SK-N-SH treated with all-trans-retinoic acid at 6 μM for 48 hours (cell line): ENCODE measurements around the gene EGFL7.

Experiments used
- ATAC-seq: fragments of 200-7000 bp; cut with Tn5 transposase; 3 replicates; pipeline ENCODE4 v1.9.1; 2020; ENCODE audit warnings: mild to moderate bottlenecking, moderate library complexity
- ARNTL ChIP-seq: fragments of 450-650 bp; formaldehyde crosslinking; IDR thresholded peaks from 2 replicates; pipeline ENCODE4 v1.5.0; 2020; ENCODE audit warnings: low read depth, mild to moderate bottlenecking, moderate library complexity, borderline replicate concordance
- BACH2 ChIP-seq: fragments of 250-450 bp; sonication (Bioruptor Pico); IDR thresholded peaks from 2 replicates; pipeline ENCODE4 v1.9.0; 2021; ENCODE audit warnings: mild to moderate bottlenecking, borderline replicate concordance
- CSDC2 ChIP-seq: fragments of 250-450 bp; sonication (Bioruptor Pico); IDR thresholded peaks from 2 replicates; pipeline ENCODE4 v1.5.0; 2020; ENCODE audit warnings: mild to moderate bottlenecking, moderate library complexity
- CSRNP3 ChIP-seq: fragments of 250-450 bp; sonication (Bioruptor Pico); IDR thresholded peaks from 2 replicates; pipeline ENCODE4 v1.5.1; 2021; ENCODE audit warnings: mild to moderate bottlenecking, moderate library complexity
- ISL1 ChIP-seq: fragments of 250-450 bp; sonication (Bioruptor Pico); IDR thresholded peaks from 2 replicates; pipeline ENCODE4 v2.1.2; 2022; ENCODE audit warnings: mild to moderate bottlenecking, moderate library complexity
- OSR1 ChIP-seq: fragments of 250-450 bp; sonication (Bioruptor Pico); IDR thresholded peaks from 2 replicates; pipeline ENCODE4 v1.8.0; 2022; ENCODE audit warnings: moderate library complexity, mild to moderate bottlenecking, inconsistent platforms
- PATZ1 ChIP-seq: fragments of 250-450 bp; sonication (Bioruptor Pico); IDR thresholded peaks from 2 replicates; pipeline ENCODE4 v1.8.0; 2020; ENCODE audit warnings: mild to moderate bottlenecking, moderate library complexity, borderline replicate concordance
- POU6F1 ChIP-seq: fragments of 250-450 bp; sonication (Bioruptor Pico); IDR thresholded peaks from 2 replicates; pipeline ENCODE4 v1.8.0; 2021; ENCODE audit warnings: low read depth, mild to moderate bottlenecking, moderate library complexity, borderline replicate concordance
- PPARA ChIP-seq: fragments of 250-450 bp; sonication (Bioruptor Pico); IDR thresholded peaks from 2 replicates; pipeline ENCODE4 v1.5.0; 2020; ENCODE audit warnings: mild to moderate bottlenecking, borderline replicate concordance
- RARB ChIP-seq: fragments of 250-450 bp; sonication (Bioruptor Pico); IDR thresholded peaks from 2 replicates; pipeline ENCODE4 v1.8.0; 2021; ENCODE audit warnings: mild to moderate bottlenecking, moderate library complexity
- SNAI2 ChIP-seq: fragments of 250-450 bp; sonication (Bioruptor Pico); IDR thresholded peaks from 2 replicates; pipeline ENCODE4 v1.5.0; 2020; ENCODE audit warnings: mild to moderate bottlenecking, moderate library complexity
- TOX ChIP-seq: fragments of 250-450 bp; sonication (Bioruptor Pico); IDR thresholded peaks from 2 replicates; pipeline ENCODE4 v1.8.0; 2021; ENCODE audit warnings: mild to moderate bottlenecking, moderate library complexity, borderline replicate concordance
- TSHZ2 ChIP-seq: fragments of 250-450 bp; sonication (Bioruptor Pico); IDR thresholded peaks from 2 replicates; pipeline ENCODE4 v1.5.0; 2020; ENCODE audit warnings: mild to moderate bottlenecking, moderate library complexity
- ZFP30 ChIP-seq: fragments of 450-650 bp; formaldehyde crosslinking; IDR thresholded peaks from 2 replicates; pipeline ENCODE4 v1.5.0; 2022; ENCODE audit warnings: mild to moderate bottlenecking, moderate library complexity
- ZNF565 ChIP-seq: fragments of 450-650 bp; formaldehyde crosslinking; conservative IDR thresholded peaks from 2 replicates; pipeline ENCODE4 v1.5.0; 2020; ENCODE audit warnings: low read depth, mild to moderate bottlenecking, moderate library complexity
- ZNF70 ChIP-seq: fragments of 450-650 bp; formaldehyde crosslinking; IDR thresholded peaks from 2 replicates; pipeline ENCODE4 v1.5.0; 2020; ENCODE audit warnings: mild to moderate bottlenecking, moderate library complexity
- ZNF8 ChIP-seq: fragments of 450-650 bp; formaldehyde crosslinking; IDR thresholded peaks from 2 replicates; pipeline ENCODE4 v1.5.0; 2020; ENCODE audit warnings: mild to moderate bottlenecking, moderate library complexity

Gene EGFL7

GRCh38 chr9:136656183-136656738 is 6.5 kb upstream of the EGFL7 start:
- no peak for ATAC-seq
- TF ChIP-seq PATZ1 (no peak), ZNF8 (CRISPR knock-in tag) (no peak), BACH2 (CRISPR knock-in tag) (no peak), TSHZ2 (no peak), ZFP30 (CRISPR knock-in tag) (no peak), TOX (no peak), ISL1 (no peak)
- TF ChIP-seq, all 23 proteins: peak for 0

GRCh38 chr9:136656795-136657611 is 5.7 kb upstream of the EGFL7 start:
- TF ChIP-seq ISL1 (no peak), SNAI2 (CRISPR knock-in tag) (no peak), ZNF70 (CRISPR knock-in tag) (no peak), PPARA (CRISPR knock-in tag) (no peak), ZNF565 (CRISPR knock-in tag) (no peak), OSR1 (CRISPR knock-in tag) (no peak), BACH2 (CRISPR knock-in tag) (no peak), POU6F1 (CRISPR knock-in tag) (no peak), CSRNP3 (CRISPR knock-in tag) (no peak), TOX (no peak)
- TF ChIP-seq, all 23 proteins: peak for 0
- no peak for ATAC-seq

GRCh38 chr9:136657974-136658848 is 4.5 kb upstream of the EGFL7 start:
- TF ChIP-seq OSR1 (CRISPR knock-in tag) (no peak), SNAI2 (CRISPR knock-in tag) (no peak), ARNTL (CRISPR knock-in tag) (no peak)
- ATAC-seq: no peak

GRCh38 chr9:136658849-136659535 is 3.7 kb upstream of the EGFL7 start:
- ATAC-seq: no peak
- TF ChIP-seq OSR1 (CRISPR knock-in tag) (no peak), ISL1 (no peak), CSDC2 (CRISPR knock-in tag) (no peak), TOX (no peak), ZNF8 (CRISPR knock-in tag) (no peak), PPARA (CRISPR knock-in tag) (no peak), ZFP30 (CRISPR knock-in tag) (no peak), RARB (CRISPR knock-in tag) (no peak), ZNF70 (CRISPR knock-in tag) (no peak), CSRNP3 (CRISPR knock-in tag) (no peak), ARNTL (CRISPR knock-in tag) (no peak)
